ENCODE measurements around the gene ENPP1.
"Not testable (repeated sequence)": the region's sequence is repeated elsewhere in the genome, so short reads cannot be mapped to it uniquely, and the experiment has no call there.

Gene ENPP1

GRCh38 chr6:131910956-131911355 lies 103.1 kb downstream of the ENPP1 start:
- no peak for DNase-seq (ENCODE audit: extremely low spot score)
- CTCF ChIA-PET = interaction anchor here (0.8 to 2.3 kb wide), 4 partner anchors 11 to 1026 kb away, joined by 3 to 20 read pairs (median 4); no protein-coding TSS in a partner anchor
- POLR2A ChIA-PET = no interaction called here
- TF ChIP-seq CTCF (IDR thresholded peaks at IDR 0.05; ENCODE audit: control extremely low read depth, extremely low read depth, low read depth, missing control alignments) = no peak

GRCh38 chr6:131911951-131912350 lies 104.1 kb downstream of the ENPP1 start:
- DNase-seq (ENCODE audit: extremely low spot score) = no peak
- POLR2A ChIA-PET = no interaction called here
- CTCF ChIA-PET = interaction anchor here (1.2 to 2.3 kb wide), 2 partner anchors 13 to 216 kb away, joined by 3 to 20 read pairs; no protein-coding TSS in a partner anchor
- no peak for TF ChIP-seq CTCF (IDR thresholded peaks at IDR 0.05; ENCODE audit: control extremely low read depth, extremely low read depth, low read depth, missing control alignments)

- TF ChIP-seq CTCF (IDR thresholded peaks at IDR 0.05; ENCODE audit: control extremely low read depth, extremely low read depth, low read depth, missing control alignments) = no peak
- ChIA-PET POLR2A (no interaction called here), CTCF (interaction anchor here (0.8 to 2.9 kb wide), 12 partner anchors 9 to 387 kb away, joined by 3 to 30 read pairs (median 6); no protein-coding TSS in a partner anchor)
- DNase-seq (ENCODE audit: extremely low spot score) = no peak
Observed at GRCh38 chr6:131914234-131914633, 106.4 kb downstream of the ENPP1 start.

- peak; percentile 82 for TF ChIP-seq CTCF (IDR thresholded peaks at IDR 0.05; ENCODE audit: control extremely low read depth, extremely low read depth, low read depth, missing control alignments)
- peak; percentile 51 for DNase-seq (ENCODE audit: extremely low spot score)
- ChIA-PET CTCF (interaction anchor here (0.7 to 2.9 kb wide), 27 partner anchors 8 to 396 kb away, joined by 3 to 30 read pairs (median 4); partner anchors contain the start of gene MED23), POLR2A (no interaction called here)
Observed at GRCh38 chr6:131914967-131915751, 107.3 kb downstream of the ENPP1 start.

GRCh38 chr6:131916091-131916796 lies 108.4 kb downstream of the ENPP1 start:
- POLR2A ChIA-PET; DNase-seq (ENCODE audit: extremely low spot score): not testable (repeated sequence)

GRCh38 chr6:131916847-131917246 lies 109.0 kb downstream of the ENPP1 start:
- no peak for DNase-seq (ENCODE audit: extremely low spot score)
- no peak for TF ChIP-seq CTCF (IDR thresholded peaks at IDR 0.05; ENCODE audit: control extremely low read depth, extremely low read depth, low read depth, missing control alignments)
- POLR2A ChIA-PET = no interaction called here
- CTCF ChIA-PET = interaction anchor here (1.3 to 2.9 kb wide), 4 partner anchors 9 to 338 kb away, joined by 3 to 30 read pairs (median 20); no protein-coding TSS in a partner anchor

More at GRCh38 chr6:131916091-131916796, 108.4 kb downstream of the ENPP1 start:
- CTCF ChIA-PET = interaction anchor here (0.9 to 2.9 kb wide), 15 partner anchors 8 to 363 kb away, joined by 3 to 30 read pairs (median 4); partner anchors contain the start of gene MED23

All from GM10248 (cell line).